ENCODE measurements around the gene SH2D7.

The SH2D7 gene

DNA sequence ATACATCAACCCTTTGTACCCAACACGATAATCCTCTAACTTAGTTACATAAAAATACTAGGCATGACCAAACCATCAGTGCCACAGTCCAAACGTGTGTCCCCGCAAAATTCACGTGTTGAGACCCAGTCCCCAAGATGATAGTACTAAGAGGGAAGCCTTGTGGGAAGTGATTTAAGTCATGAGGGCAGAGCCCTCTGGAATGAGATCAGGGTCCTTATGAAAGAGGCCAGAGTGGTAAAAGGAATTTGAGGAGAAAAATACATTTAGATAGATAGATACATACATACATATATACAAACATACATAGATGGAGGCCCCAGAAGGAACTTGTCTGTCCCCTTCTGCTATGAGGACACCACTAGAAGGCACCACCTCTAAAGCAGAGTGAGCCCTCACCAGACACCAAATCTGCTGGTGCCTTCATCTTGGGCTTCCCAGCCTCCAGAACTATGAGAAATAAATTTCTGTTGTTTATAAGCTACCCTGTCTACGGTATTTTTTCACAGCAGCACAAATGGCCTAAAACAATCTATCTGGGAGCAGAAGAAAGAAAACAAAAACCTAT lies 22.8 kb upstream of the SH2D7 start:
- ChIA-PET CTCF (interaction anchor here (1.3 to 4.8 kb wide), 8 partner anchors 10 to 105 kb away, joined by 3 to 20 read pairs (median 12); no protein-coding TSS in a partner anchor), POLR2A (no interaction called here)
- no peak for DNase-seq (ENCODE audit: extremely low spot score)
- TF ChIP-seq, protein P1, sequence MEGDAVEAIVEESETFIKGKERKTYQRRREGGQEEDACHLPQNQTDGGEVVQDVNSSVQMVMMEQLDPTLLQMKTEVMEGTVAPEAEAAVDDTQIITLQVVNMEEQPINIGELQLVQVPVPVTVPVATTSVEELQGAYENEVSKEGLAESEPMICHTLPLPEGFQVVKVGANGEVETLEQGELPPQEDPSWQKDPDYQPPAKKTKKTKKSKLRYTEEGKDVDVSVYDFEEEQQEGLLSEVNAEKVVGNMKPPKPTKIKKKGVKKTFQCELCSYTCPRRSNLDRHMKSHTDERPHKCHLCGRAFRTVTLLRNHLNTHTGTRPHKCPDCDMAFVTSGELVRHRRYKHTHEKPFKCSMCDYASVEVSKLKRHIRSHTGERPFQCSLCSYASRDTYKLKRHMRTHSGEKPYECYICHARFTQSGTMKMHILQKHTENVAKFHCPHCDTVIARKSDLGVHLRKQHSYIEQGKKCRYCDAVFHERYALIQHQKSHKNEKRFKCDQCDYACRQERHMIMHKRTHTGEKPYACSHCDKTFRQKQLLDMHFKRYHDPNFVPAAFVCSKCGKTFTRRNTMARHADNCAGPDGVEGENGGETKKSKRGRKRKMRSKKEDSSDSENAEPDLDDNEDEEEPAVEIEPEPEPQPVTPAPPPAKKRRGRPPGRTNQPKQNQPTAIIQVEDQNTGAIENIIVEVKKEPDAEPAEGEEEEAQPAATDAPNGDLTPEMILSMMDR (IDR thresholded peaks at IDR 0.05; ENCODE audit: control extremely low read depth, extremely low read depth, low read depth, missing control alignments) = no peak

DNA sequence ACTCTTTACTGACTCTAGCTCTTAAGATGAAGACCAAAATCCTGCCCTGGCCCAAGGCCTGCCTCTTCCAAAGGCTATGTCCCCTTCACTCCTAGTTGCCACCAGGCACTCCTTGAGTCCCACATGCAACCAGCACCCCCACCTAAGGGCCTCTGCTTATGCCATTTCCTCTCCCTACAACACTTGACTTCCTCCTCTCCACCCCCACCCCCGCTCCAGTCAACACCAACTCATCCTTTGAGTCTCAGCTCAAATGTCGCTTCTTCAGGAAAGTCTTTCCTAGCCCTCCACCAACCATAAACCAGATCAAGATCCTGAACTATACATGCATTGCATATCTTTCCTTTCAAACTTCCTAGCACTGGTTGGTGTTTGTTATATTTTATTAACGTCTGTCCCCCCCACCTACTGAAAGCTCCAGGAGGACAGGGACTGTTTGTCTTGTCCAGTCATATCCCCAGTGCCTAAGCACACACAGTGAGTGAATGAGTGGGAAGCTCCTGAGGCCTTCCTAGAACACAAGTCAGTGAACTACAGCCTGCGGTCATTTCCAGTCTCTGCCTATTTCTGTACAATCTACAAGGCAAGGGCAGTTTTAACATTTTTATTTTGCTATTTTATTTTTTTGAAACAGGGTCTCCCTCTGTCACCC lies 22.2 kb upstream of the SH2D7 start:
- CTCF ChIA-PET = interaction anchor here (1.4 to 4.8 kb wide), 6 partner anchors 9 to 106 kb away, joined by 4 to 20 read pairs (median 12); no protein-coding TSS in a partner anchor
- TF ChIP-seq, protein P1 (IDR thresholded peaks at IDR 0.05; ENCODE audit: control extremely low read depth, extremely low read depth, low read depth, missing control alignments) = no peak
- POLR2A ChIA-PET = no interaction called here
- DNase-seq (ENCODE audit: extremely low spot score) = no peak

DNA sequence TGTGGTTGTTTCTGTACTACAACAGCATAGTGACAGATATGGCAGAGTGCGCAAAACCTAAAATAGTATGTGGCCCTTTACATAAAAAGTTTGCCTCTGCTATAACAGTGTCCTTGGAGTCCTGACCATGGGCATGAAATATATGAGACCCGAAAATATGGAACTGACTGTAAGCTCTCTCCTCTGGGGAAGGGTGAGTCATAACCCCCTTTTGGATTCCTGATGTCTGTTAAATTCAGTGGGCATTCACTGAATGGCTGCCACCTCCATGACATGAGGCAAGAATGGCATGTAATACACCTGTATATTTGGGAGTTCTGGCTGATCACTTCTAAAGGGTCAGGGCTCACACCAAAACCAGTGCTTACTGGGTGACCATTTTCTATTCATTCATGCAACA lies 21.0 kb upstream of the SH2D7 start:
- ChIA-PET CTCF (interaction anchor here (1.0 to 4.8 kb wide), 6 partner anchors 12 to 161 kb away, joined by 3 to 20 read pairs (median 7); no protein-coding TSS in a partner anchor), POLR2A (no interaction called here)
- TF ChIP-seq, protein P1 (IDR thresholded peaks at IDR 0.05; ENCODE audit: control extremely low read depth, extremely low read depth, low read depth, missing control alignments) = no peak
- DNase-seq (ENCODE audit: extremely low spot score) = no peak

DNA sequence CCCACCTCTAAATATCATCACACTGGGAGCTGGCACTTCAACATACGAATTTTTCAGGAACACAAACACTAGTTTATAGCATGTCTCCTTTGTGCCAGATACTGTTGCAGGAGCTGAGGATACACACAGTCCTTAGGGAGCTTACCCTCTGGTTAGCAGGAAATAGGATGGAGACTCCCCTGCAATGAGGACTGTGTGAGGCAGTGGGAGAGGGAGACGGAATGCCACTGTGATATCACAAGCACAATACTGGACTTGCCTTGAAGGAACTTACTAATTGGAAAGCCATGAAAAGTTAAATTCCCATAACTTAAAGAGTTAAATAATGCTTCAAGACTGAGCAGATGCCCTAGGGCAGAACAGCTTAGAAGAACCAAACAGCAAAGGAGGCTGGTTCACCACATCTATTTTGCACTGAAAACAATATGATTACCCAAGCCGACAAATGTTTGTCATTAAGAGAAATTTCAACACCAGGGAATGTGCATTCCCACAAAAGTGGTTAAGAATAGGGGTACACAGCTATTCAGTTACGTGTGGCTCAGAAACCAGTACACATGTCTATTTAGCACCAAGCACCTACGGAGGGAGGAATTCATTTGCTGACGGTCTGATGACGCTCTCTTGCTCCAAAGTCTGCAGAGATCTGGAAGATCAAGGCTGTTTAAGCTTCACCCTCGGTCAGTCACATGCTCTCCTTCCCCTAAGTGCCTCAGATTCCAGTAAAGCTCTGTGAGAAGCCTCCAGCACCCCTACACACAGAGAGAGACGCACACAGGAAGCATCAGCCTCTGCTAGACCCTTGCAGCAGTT lies 20.1 kb upstream of the SH2D7 start:
- TF ChIP-seq, protein P1 (IDR thresholded peaks at IDR 0.05; ENCODE audit: control extremely low read depth, extremely low read depth, low read depth, missing control alignments) = no peak
- ChIA-PET POLR2A (no interaction called here), CTCF (interaction anchor here (0.9 to 1.7 kb wide), 7 partner anchors 10 to 162 kb away, joined by 3 to 7 read pairs (median 3); no protein-coding TSS in a partner anchor)
- no peak for DNase-seq (ENCODE audit: extremely low spot score)

DNA sequence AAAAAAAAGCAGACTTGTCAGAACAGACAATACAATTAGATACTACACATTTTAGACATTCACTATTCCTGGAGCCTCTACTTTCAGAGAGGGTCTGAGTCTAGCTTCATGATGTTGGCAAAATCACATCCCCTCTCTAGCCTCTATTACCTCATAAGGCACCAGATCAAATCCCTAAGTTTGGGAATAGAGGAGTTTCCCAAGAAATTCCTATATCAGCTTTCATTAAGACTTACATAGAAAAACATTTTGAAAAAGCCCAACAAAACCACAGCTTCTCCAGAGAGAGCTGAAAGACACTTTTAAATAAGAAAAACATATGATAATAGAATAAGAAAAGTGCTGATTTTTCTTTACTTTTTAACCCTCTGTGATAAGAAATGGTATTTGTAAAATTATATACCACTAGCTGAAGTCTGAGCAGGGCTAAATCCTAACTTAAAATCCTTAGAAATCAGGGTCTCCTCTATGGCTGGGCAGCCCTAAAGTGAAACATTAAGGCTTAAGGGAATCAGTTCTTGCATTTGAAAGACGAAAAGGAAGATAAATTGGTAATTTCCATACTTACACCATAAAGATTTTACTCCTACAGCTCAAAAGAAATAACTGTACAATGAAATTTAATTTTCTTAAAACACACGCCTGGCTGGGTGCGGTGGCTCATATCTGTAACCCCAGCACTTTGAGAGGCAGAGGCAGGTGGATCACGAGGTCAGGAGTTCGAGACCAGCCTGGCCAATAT lies 19.1 kb upstream of the SH2D7 start:
- POLR2A ChIA-PET = no interaction called here
- CTCF ChIA-PET = interaction anchor here (0.9 to 1.7 kb wide), 4 partner anchors 11 to 57 kb away, joined by 3 to 7 read pairs (median 3); no protein-coding TSS in a partner anchor
- TF ChIP-seq, protein P1 (IDR thresholded peaks at IDR 0.05; ENCODE audit: control extremely low read depth, extremely low read depth, low read depth, missing control alignments) = no peak
- DNase-seq (ENCODE audit: extremely low spot score) = no peak

Measured in GM10248 (cell line).